ENCODE results near the gene TTLL3.

DNA sequence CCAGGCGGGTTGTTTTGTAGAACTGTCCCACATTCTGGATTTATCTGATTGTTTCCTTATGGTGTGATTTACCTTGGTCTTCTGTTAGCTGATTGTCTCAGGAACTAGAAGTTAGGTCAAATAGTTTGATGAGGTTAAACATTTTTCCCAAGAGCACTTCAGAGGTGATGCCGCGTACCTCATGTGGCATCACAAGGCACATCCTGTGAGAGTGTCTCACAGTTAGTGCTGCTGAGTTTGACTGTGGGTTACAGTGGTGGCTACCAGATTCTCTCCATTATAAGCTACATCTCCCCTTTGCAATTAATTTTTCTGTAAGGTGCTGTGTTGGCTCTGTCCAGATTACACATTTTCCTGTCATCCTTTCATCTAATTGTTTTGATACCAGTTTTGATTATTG, 21.2 kb downstream of the TTLL3 start:
- no peak for TF ChIP-seq POLR2A (IDR thresholded peaks at IDR 0.05; ENCODE audit: low read depth, low read length)
- TF ChIP-seq POLR2AphosphoS5 (IDR thresholded peaks at IDR 0.05; ENCODE audit: low read depth, low read length), result no peak
- TF ChIP-seq TAF1 (IDR thresholded peaks at IDR 0.05; ENCODE audit: borderline replicate concordance, low read depth, low read length), result no peak

Data from GM12892 (cell line).